Measurements from ENCODE around the gene TM2D3. TPM values are rescaled to one million over a fixed set of nuclear protein-coding genes. Genes with fewer than 3 reads are reported as not detected.

The TM2D3 gene
- total RNA-seq, 1 experiment from 2014 or later, result 18.8 TPM

DNA sequence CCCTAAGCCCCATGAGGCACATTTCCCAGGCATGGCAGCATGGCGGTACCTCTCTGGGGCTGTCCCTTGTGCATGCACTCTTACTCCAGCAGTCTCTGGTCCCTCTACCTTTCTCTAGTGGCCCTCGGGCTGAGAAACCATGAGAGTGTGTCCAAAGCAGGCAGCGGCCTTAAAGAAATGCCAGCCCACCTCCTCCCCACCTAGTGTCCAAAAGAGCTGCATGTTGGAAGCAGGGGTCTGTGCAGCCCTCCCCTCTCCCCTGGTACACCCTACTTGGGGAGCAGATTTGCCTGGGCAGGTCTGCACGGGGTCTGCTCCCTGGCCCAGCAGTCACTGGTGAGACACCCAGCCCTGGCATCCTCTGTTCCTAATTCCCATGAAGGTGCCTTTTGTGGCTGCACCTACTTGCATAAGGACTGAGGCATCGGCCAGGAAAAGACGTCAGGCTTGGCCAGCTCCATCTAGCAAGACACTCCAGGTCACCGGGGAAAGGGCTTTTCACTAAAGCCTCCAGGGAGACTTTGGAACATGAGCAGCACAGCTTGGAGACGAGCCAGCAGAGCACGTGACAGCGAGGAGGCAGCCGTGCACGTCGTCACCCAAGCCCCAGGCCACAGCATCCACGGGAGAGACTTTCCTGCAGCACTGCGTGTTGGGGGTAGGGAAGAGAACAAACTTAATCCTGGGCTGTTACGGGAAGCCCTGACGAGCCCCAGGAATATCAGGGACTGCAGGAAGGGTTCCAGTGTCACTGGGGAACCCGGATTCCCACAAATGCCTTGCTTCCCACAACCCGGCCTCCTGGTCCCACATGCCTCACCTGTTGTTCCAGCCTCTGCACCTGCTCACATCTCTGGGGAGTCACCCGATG, 38.8 kb downstream of the TM2D3 start:
- Histone ChIP-seq H3K9me2 (ENCODE audit: insufficient read depth) (no peaks in the 10 kb centered on the region), H3K27ac (no peak overlapping the region), H3K9me3 (ENCODE audit: insufficient read depth, low read depth) (no peaks in the 10 kb centered on the region), H3K4me2 (no peak overlapping the region), H3K79me2 (ENCODE audit: low read depth) (no peaks in the 10 kb centered on the region), H3F3A (ENCODE audit: insufficient read depth, low read depth) (no peaks in the 10 kb centered on the region), H3K27me3 (ENCODE audit: insufficient read depth, low read depth) (no peaks in the 10 kb centered on the region), H3K36me3 (ENCODE audit: low read depth) (no peaks in the 10 kb centered on the region), H3K4me3 (no peak overlapping the region), H4K20me1 (ENCODE audit: insufficient read depth) (no peaks in the 10 kb centered on the region), H3K4me1 (replicated peaks; ENCODE audit: insufficient read depth) (peaks cover 12% of the 10 kb centered on the region), H2AFZ (no peak overlapping the region)
- ChIA-PET CTCF (no interaction called here), POLR2A (ENCODE audit: unreplicated experiment) (interaction anchor here (0.6 kb wide), 1 partner anchor 26 kb away, joined by 3 read pairs; no protein-coding TSS in a partner anchor)
- BruUV-seq (replicated peaks), result no TSS peak
- intact Hi-C loops (cut with micrococcal nuclease; ENCODE audit: unreplicated experiment), result no loop called here
- peak in 1 of 2 experiments; percentile 49 for DNase-seq
- no peak for TF ChIP-seq EZH2 (IDR thresholded peaks at IDR 0.05; ENCODE audit: low read depth)
- TF ChIP-seq, protein P1, sequence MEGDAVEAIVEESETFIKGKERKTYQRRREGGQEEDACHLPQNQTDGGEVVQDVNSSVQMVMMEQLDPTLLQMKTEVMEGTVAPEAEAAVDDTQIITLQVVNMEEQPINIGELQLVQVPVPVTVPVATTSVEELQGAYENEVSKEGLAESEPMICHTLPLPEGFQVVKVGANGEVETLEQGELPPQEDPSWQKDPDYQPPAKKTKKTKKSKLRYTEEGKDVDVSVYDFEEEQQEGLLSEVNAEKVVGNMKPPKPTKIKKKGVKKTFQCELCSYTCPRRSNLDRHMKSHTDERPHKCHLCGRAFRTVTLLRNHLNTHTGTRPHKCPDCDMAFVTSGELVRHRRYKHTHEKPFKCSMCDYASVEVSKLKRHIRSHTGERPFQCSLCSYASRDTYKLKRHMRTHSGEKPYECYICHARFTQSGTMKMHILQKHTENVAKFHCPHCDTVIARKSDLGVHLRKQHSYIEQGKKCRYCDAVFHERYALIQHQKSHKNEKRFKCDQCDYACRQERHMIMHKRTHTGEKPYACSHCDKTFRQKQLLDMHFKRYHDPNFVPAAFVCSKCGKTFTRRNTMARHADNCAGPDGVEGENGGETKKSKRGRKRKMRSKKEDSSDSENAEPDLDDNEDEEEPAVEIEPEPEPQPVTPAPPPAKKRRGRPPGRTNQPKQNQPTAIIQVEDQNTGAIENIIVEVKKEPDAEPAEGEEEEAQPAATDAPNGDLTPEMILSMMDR (conservative IDR thresholded peaks at IDR 0.05), result no peak

GRCh38 chr15:101612676-101613075, 39.5 kb downstream of the TM2D3 start:
- ChIA-PET POLR2A (ENCODE audit: unreplicated experiment) (no interaction called here), CTCF (no interaction called here)
- intact Hi-C loops (cut with micrococcal nuclease; ENCODE audit: unreplicated experiment), result no loop called here
- no peak overlapping the region for H3K4me3 ChIP-seq
- H3K27me3 ChIP-seq (ENCODE audit: insufficient read depth, low read depth), result no peaks in the 10 kb centered on the region
- no peaks in the 10 kb centered on the region for H3F3A ChIP-seq (ENCODE audit: insufficient read depth, low read depth)
- TF ChIP-seq, protein P1 (conservative IDR thresholded peaks at IDR 0.05), result no peak
- no peak for TF ChIP-seq EZH2 (IDR thresholded peaks at IDR 0.05; ENCODE audit: low read depth)
- H3K9me2 ChIP-seq (ENCODE audit: insufficient read depth), result no peaks in the 10 kb centered on the region
- DNase-seq, result no peak
- no peak overlapping the region for H3K4me2 ChIP-seq
- no peaks in the 10 kb centered on the region for H3K36me3 ChIP-seq (ENCODE audit: low read depth)
- no TSS peak for BruUV-seq (replicated peaks)
- H4K20me1 ChIP-seq (ENCODE audit: insufficient read depth), result no peaks in the 10 kb centered on the region
- H2AFZ ChIP-seq, result no peak overlapping the region
- peaks cover 12% of the 10 kb centered on the region for H3K4me1 ChIP-seq (replicated peaks; ENCODE audit: insufficient read depth)
- no peak overlapping the region for H3K27ac ChIP-seq
- no peaks in the 10 kb centered on the region for H3K9me3 ChIP-seq (ENCODE audit: insufficient read depth, low read depth)
- H3K79me2 ChIP-seq (ENCODE audit: low read depth), result no peaks in the 10 kb centered on the region

DNA sequence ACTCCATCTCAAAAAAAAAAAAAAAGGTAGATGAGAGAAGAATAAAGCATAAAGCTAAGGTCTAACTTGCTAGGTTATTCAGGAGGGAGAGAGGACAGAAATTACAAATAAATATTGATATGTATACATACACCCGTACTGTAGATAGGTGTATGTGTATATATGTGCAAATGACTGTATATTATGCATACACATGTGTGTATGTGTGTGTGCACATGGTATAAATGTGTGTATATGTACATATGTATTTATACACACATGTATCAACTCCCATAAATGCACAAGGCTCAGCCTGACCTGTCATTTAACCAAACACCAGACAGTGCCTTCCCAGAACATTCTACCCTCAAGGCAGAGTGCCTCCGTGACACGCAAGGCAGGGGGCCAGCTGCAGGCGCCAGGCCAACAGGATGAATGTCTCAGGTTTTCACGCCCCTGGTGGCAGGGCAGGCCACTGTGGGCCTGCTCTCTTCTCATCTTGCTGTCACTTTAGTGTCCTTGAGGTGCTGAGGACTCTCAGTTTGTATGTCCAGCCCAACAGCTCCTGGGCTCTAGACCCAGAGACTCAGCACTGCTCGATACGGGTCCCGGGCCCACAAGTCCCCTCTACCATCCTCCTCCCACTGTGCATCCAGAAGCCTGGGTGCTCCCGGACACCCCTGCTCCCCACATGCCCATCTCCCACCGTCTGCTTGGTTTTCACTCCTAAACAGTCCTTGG, 40.4 kb downstream of the TM2D3 start:
- TF ChIP-seq, protein P1 (conservative IDR thresholded peaks at IDR 0.05), result no peak
- no peak for TF ChIP-seq EZH2 (IDR thresholded peaks at IDR 0.05; ENCODE audit: low read depth)
- Histone ChIP-seq H3F3A (ENCODE audit: insufficient read depth, low read depth) (no peaks in the 10 kb centered on the region), H3K9me2 (ENCODE audit: insufficient read depth) (no peaks in the 10 kb centered on the region), H3K27ac (no peak overlapping the region), H3K36me3 (ENCODE audit: low read depth) (no peaks in the 10 kb centered on the region), H3K27me3 (ENCODE audit: insufficient read depth, low read depth) (no peaks in the 10 kb centered on the region), H3K4me2 (no peak overlapping the region), H4K20me1 (ENCODE audit: insufficient read depth) (no peaks in the 10 kb centered on the region), H3K79me2 (ENCODE audit: low read depth) (no peaks in the 10 kb centered on the region), H3K4me1 (replicated peaks; ENCODE audit: insufficient read depth) (peaks cover 12% of the 10 kb centered on the region), H3K4me3 (no peak overlapping the region), H3K9me3 (ENCODE audit: insufficient read depth, low read depth) (no peaks in the 10 kb centered on the region), H2AFZ (no peak overlapping the region)
- BruUV-seq (replicated peaks), result no TSS peak
- intact Hi-C loops (cut with micrococcal nuclease; ENCODE audit: unreplicated experiment), result no loop called here
- DNase-seq, result no peak
- CTCF ChIA-PET, result interaction anchor here (0.6 kb wide), 1 partner anchor 29 kb away, joined by 7 read pairs; no protein-coding TSS in a partner anchor
- POLR2A ChIA-PET (ENCODE audit: unreplicated experiment), result no interaction called here
